H1 (cell line): Measurements from ENCODE around the gene VPS9D1. TPM values are rescaled to one million over a fixed set of nuclear protein-coding genes. Genes with fewer than 3 reads are reported as not detected.
A peak's percentile ranks its signal among the peaks of the same experiment; 100 is the strongest.

ENCODE experiments used
- ASH2L ChIP-seq: fragments of 200-600, 300-600 bp; sonication (generic); IDR thresholded peaks from one replicate; pipeline ENCODE4 v1.7.1; 2017; ENCODE audit warnings: low read length
- ATF2 ChIP-seq: IDR thresholded peaks from 2 replicates; pipeline ENCODE4 v1.6.1; 2012; ENCODE audit warnings: low read length, inconsistent platforms
- BACH1 ChIP-seq: IDR thresholded peaks from 2 replicates; pipeline ENCODE4 v1.6.1; 2012; ENCODE audit warnings: low read length, improper control_type of control experiment
- CHD1 ChIP-seq: IDR thresholded peaks from 2 replicates; pipeline ENCODE4 v1.6.1; 2012; ENCODE audit warnings: low read depth, low read length, improper control_type of control experiment
- CREB1 ChIP-seq: IDR thresholded peaks from 2 replicates; pipeline ENCODE4 v1.6.1; 2012; ENCODE audit warnings: inconsistent platforms
- EGR1 ChIP-seq: IDR thresholded peaks from 2 replicates; pipeline ENCODE4 v1.6.1; 2011; ENCODE audit warnings: low read depth, low read length, borderline replicate concordance
- EP300 ChIP-seq, 2 experiments: IDR thresholded peaks; 1 replicate in 1 of 2; 2 replicates in 1 of 2; pipeline ENCODE4 v1.6.1; 2011 to 2012; ENCODE audit warnings: low read depth in 2 of 2, low read length in 2 of 2, mild to moderate bottlenecking in 2 of 2, borderline replicate concordance in 1 of 2, inconsistent platforms in 1 of 2, moderate library complexity in 1 of 2
- EZH2 ChIP-seq: fragments of 200-600 bp; sonication (generic); IDR thresholded peaks from 2 replicates; pipeline ENCODE4 v1.7.1; 2012; ENCODE audit warnings: low read depth, mild to moderate bottlenecking, moderate library complexity, low read length, inconsistent platforms; ENCODE audit not compliant: severe bottlenecking
- GABPA ChIP-seq: IDR thresholded peaks from 2 replicates; pipeline ENCODE4 v1.6.1; 2011; ENCODE audit warnings: mild to moderate bottlenecking, low read length, moderate library complexity, borderline replicate concordance; ENCODE audit not compliant: insufficient read depth
- KDM5A ChIP-seq: fragments of 200-600 bp; IDR thresholded peaks from 2 replicates; pipeline ENCODE4 v1.7.1; 2012; ENCODE audit warnings: mild to moderate bottlenecking, low read length, inconsistent platforms, mixed read lengths
- NANOG ChIP-seq: IDR thresholded peaks from 2 replicates; pipeline ENCODE4 v1.6.1; 2011; ENCODE audit warnings: low read length, low read depth, mild to moderate bottlenecking, inconsistent platforms; ENCODE audit not compliant: insufficient read depth, poor library complexity, severe bottlenecking
- NRF1 ChIP-seq: IDR thresholded peaks from 2 replicates; pipeline ENCODE4 v1.6.1; 2011; ENCODE audit warnings: mild to moderate bottlenecking, low read depth, low read length, improper control_type of control experiment
- PHF8 ChIP-seq: fragments of 200-600 bp; sonication (generic); conservative IDR thresholded peaks from 2 replicates; pipeline ENCODE4 v1.7.1; 2012; ENCODE audit warnings: low read depth, mild to moderate bottlenecking, inconsistent platforms, low read length, moderate library complexity
- POU5F1 ChIP-seq: IDR thresholded peaks from 2 replicates; pipeline ENCODE4 v1.6.1; 2011; ENCODE audit warnings: low read depth, mild to moderate bottlenecking, low read length, moderate library complexity
- RAD21 ChIP-seq, 2 experiments: IDR thresholded peaks in 1 of 2; conservative IDR thresholded peaks in 1 of 2; 2 replicates each; pipeline ENCODE4 v1.6.1; 2011; ENCODE audit warnings: low read depth in 2 of 2, low read length in 2 of 2, improper control_type of control experiment in 1 of 2, inconsistent platforms in 1 of 2, mild to moderate bottlenecking in 1 of 2, moderate library complexity in 1 of 2
- RBBP5 ChIP-seq: IDR thresholded peaks from 2 replicates; pipeline ENCODE4 v1.7.1; 2012; ENCODE audit warnings: low read depth, mild to moderate bottlenecking, inconsistent platforms, low read length, moderate library complexity, borderline replicate concordance
- SIN3A ChIP-seq, 2 experiments: IDR thresholded peaks in 1 of 2; conservative IDR thresholded peaks in 1 of 2; 2 replicates each; pipeline ENCODE4 v1.6.1; 2011 to 2012; ENCODE audit warnings: low read length in 2 of 2, improper control_type of control experiment in 1 of 2, low read depth in 1 of 2, mild to moderate bottlenecking in 1 of 2
- SIX5 ChIP-seq: IDR thresholded peaks from 2 replicates; pipeline ENCODE4 v1.6.1; 2011; ENCODE audit warnings: mild to moderate bottlenecking, low read depth, low read length
- SUZ12 ChIP-seq: fragments of 200-600 bp; sonication (generic); IDR thresholded peaks from 2 replicates; pipeline ENCODE4 v1.6.1; 2012; ENCODE audit warnings: mild to moderate bottlenecking, inconsistent platforms, low read length, moderate library complexity, mixed read lengths
- TCF12 ChIP-seq: IDR thresholded peaks from 2 replicates; pipeline ENCODE4 v1.6.1; 2011; ENCODE audit warnings: low read depth, mild to moderate bottlenecking, low read length
- YY1 ChIP-seq: IDR thresholded peaks from 2 replicates; pipeline ENCODE4 v1.6.1; 2011; ENCODE audit warnings: low read depth, mild to moderate bottlenecking, low read length
- polyA plus RNA-seq, 7 experiments: library from polyadenylated mRNA; depleted of rRNA in 3 of 7; stranded (reverse) in 5 of 7; unstranded in 2 of 7; fragments of >200 nt in 5 of 7; fragments of 200-250 nt in 2 of 7; gene quantifications; 1 replicate in 5 of 7; 2 replicates in 1 of 7; 4 replicates in 1 of 7; pipeline versions ENCODE4 v1.2.1 to v1.2.3, GENCODE V29; 2011 to 2013; ENCODE audit warnings: missing spikeins in 2 of 7, mixed read lengths in 2 of 7
- total RNA-seq: library from RNA; stranded (reverse); fragmentation: NEBNext Ultra II Directional; extraction: Animal tissue kit (Norgen Biotek cat#: 25700); gene quantifications from 2 replicates; pipeline ENCODE4 v1.2.1, GENCODE V29; 2021
- TF ChIP-seq, protein P1 (sequence below): IDR thresholded peaks from 2 replicates; pipeline ENCODE4 v1.6.1; 2011; ENCODE audit warnings: low read depth, mild to moderate bottlenecking, low read length; ENCODE audit not compliant: insufficient read depth

VPS9D1 gene
- total and polyA plus RNA-seq, 2 of the 8 experiments (the other 6 are each of a cell fraction or from before 2014, with no cell fraction given): 2.9 to 5.4 TPM

- no peak for TF ChIP-seq EZH2
- no peak for TF ChIP-seq ATF2
- peak in 1 of 2 experiments; percentile 63; a peak in 2 of 4 replicates for TF ChIP-seq SIN3A (conservative IDR thresholded peaks at IDR 0.05 in 1 of 2, IDR thresholded peaks at IDR 0.05 in 1 of 2; ENCODE audit: low read depth in 1 of 2, low read length in 2 of 2)
- peak; percentile 32; the same call in 1 of the 2 replicates for TF ChIP-seq EGR1
- TF ChIP-seq CHD1: no peak
- TF ChIP-seq NRF1: no peak
- TF ChIP-seq KDM5A: no peak
- TF ChIP-seq TCF12: no peak
- no peak for TF ChIP-seq POU5F1
- TF ChIP-seq YY1: no peak
- no peak for TF ChIP-seq SUZ12
- TF ChIP-seq EP300 (IDR thresholded peaks at IDR 0.05; ENCODE audit: borderline replicate concordance in 1 of 2, low read depth in 2 of 2, low read length in 2 of 2): no peak
- no peak for TF ChIP-seq SIX5
- TF ChIP-seq NANOG: no peak
- TF ChIP-seq GABPA: no peak
- TF ChIP-seq, protein P1, sequence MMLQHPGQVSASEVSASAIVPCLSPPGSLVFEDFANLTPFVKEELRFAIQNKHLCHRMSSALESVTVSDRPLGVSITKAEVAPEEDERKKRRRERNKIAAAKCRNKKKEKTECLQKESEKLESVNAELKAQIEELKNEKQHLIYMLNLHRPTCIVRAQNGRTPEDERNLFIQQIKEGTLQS: no peak
- TF ChIP-seq ASH2L: no peak
- no peak for TF ChIP-seq RBBP5
- peak; percentile 77 for TF ChIP-seq PHF8
- TF ChIP-seq BACH1: no peak
- TF ChIP-seq RAD21 (IDR thresholded peaks at IDR 0.05 in 1 of 2, conservative IDR thresholded peaks at IDR 0.05 in 1 of 2; ENCODE audit: low read depth in 2 of 2, low read length in 2 of 2): no peak
- no peak for TF ChIP-seq CREB1
These were observed 9.0 kb downstream of the VPS9D1 start (continued) for GRCh38 chr16:89711601-89712273.
